ENCODE results near the gene ZNF384. TPM values are rescaled to one million over a fixed set of nuclear protein-coding genes. Genes with fewer than 3 reads are reported as not detected.
A peak's percentile ranks its signal among the peaks of the same experiment; 100 is the strongest.

The ZNF384 gene
- total RNA-seq, 3 donors from 2014 or later, result 59.7 to 70.2 (median 63.3) TPM

DNA sequence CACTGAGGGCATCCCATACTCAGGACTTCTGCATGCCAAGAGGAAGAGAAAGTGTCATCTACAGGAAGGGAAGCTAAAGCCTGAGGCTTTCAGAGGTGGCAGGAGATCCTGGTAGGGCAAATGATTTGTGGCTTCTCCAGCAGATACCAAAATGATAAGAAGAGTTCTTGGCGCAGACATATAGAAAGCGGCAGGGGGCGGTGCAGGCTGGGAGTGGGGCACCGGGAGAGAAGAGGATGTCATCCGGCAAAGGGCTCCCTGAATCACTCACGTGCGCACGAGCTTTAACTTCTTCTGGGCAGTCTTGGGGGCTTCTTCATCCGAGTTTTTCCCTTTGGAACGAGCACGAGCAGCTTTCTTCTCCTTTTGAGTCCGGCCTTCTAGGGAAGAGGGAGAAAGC is 36.8 kb downstream of the ZNF384 start:
- ATAC-seq, result no peak
- H3K36me3 Mint-ChIP-seq (ENCODE audit: insufficient read depth), result peaks cover 34% of the 10 kb centered on the region
- H3K4me3 Mint-ChIP-seq, result no peak overlapping the region
- no peaks in the 10 kb centered on the region for H3K27me3 Mint-ChIP-seq (ENCODE audit: low read depth)
- H3K9me3 Mint-ChIP-seq, result no peaks in the 10 kb centered on the region
- DNase-seq, result no peak
- H3K4me1 Mint-ChIP-seq (ENCODE audit: low read depth), result peaks cover 2% of the 10 kb centered on the region

DNA sequence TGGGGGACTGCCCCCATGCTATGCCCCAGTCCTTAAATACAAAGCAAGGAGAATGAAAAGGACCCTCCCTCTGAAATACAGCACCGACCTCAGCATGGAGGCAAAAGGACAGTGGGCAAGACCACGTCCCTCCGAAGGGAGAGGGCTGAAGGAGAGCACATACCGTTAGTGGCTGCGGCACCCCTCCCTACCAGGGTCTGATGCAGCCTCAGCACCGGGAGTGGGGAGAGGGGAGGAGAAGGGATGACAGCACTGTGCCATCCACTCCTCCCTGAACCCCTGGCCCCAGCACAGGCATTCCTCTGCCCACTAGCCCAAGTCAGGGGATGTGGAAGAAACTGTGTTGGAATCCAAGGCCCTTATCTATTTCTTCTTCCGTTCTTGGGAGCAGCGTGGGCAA is 38.3 kb downstream of the ZNF384 start:
- Mint-ChIP-seq H3K9me3 (no peaks in the 10 kb centered on the region), H3K4me3 (no peak overlapping the region), H3K36me3 (ENCODE audit: insufficient read depth) (peaks cover 33% of the 10 kb centered on the region), H3K27me3 (ENCODE audit: low read depth) (no peaks in the 10 kb centered on the region), H3K4me1 (ENCODE audit: low read depth) (peaks cover 7% of the 10 kb centered on the region)
- DNase-seq (no peak), ATAC-seq (no peak)

DNA sequence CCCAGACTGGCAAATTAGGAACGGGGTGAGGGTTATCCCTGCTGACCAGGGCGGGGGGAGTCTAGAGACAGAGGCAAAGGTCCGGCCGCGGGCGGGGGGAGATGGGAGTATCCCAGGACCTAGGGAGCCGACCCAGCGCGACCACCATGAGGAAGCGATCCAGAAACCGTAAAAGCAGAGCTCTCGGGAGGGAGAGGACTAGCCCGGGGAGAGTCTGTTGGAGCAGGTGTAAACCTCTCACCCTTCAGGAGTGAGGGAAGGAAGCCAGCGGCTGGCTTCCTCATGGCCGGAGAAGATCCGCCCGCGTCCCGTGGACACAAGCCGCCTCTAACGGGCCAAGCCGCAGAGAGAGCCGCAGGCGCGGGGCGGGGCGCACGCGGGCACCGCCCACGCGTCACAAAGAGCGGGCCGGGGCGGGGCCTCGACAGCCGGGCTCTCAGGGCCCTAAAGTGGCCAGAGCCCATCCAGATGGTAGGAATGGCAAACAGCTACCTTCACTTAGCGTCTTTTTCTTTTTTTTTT is 42.0 kb downstream of the ZNF384 start, which contains the start of gene ACRBP:
Gene ACRBP, minus strand, starts transcription at position 350 of the 522 bp plus-strand sequence. Its CDS starts 66 bp downstream, at position 284.
- Mint-ChIP-seq H3K4me1 (ENCODE audit: low read depth) (peaks cover 14% of the 10 kb centered on the region), H3K4me3 (peak within 1 kb of the TSS; percentile 65), H3K36me3 (ENCODE audit: insufficient read depth) (peaks cover 25% of the 10 kb centered on the region), H3K27me3 (ENCODE audit: low read depth) (no peaks in the 10 kb centered on the region), H3K9me3 (peaks cover 18% of the 10 kb centered on the region)
- ATAC-seq, result peak; percentile 85 to 89
- DNase-seq, result peak; percentile 11

DNA sequence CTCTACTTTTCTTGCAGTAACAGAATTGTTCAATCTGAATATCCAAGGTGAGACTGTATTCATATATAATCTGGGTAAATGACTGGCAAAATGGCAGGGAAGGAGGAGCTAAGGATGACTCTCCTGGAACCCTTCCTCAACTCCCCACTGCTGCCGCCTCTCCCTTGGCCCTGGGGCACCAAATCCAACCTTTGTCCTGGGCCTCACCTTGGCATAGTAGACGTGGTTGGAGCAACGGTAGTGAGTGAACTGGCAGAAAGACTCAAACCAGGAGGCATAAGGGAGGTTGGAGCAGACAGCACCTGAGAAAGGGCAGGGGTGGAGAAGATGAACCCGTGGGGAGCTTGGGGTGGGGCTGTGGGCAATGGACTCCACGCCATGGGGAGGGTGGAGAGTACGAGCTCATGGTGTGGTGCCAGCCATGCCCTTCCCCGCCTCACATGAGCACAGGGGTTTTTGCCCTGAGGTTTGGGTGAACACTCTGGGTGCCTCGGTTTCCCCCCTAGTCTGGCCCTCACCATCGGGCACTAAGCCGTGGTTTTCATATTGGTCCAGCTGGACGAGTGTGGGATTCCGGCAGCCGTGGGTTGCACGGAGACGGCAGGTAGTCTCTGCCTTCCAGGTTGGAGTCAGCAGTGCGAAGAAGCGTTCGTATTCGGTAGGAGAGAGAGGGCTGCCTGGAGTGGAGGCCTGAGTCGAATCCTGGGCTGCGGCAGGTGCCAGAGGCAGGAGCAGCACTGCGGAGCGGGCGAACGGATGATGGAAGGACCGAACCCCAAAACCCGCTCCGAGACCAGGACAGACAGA is 42.7 kb downstream of the ZNF384 start:
- Mint-ChIP-seq H3K36me3 (ENCODE audit: insufficient read depth) (peaks cover 22% of the 10 kb centered on the region), H3K4me1 (ENCODE audit: low read depth) (peaks cover 14% of the 10 kb centered on the region), H3K9me3 (peaks cover 18% of the 10 kb centered on the region), H3K27me3 (ENCODE audit: low read depth) (no peaks in the 10 kb centered on the region), H3K4me3 (peak overlapping the region; percentile 65)
- DNase-seq (no peak), ATAC-seq (no peak)

DNA sequence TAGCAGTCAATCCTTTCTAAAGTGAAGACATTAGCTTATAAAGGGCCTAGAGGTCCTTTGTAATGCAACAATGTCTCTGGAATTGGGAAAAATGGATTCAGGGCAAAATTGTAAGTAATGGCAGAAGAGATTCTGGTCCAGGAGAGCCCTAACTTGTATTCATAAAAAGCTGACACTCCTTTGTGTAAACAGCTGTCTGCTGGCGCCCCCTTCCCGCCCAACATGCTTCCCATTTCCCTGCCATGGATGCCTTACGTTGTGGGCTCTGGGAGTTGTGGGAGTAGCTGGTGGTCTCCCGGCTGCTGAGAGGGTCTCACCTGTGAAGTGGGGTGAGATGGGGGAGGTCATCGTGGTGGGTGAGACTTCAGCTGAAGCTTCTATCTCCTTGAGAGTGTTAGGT is 44.3 kb downstream of the ZNF384 start:
- Mint-ChIP-seq H3K4me1 (ENCODE audit: low read depth) (peaks cover 14% of the 10 kb centered on the region), H3K9me3 (peaks cover 18% of the 10 kb centered on the region), H3K27me3 (ENCODE audit: low read depth) (no peaks in the 10 kb centered on the region), H3K4me3 (no peak overlapping the region), H3K36me3 (ENCODE audit: insufficient read depth) (peaks cover 15% of the 10 kb centered on the region)
- DNase-seq (no peak), ATAC-seq (no peak)

DNA sequence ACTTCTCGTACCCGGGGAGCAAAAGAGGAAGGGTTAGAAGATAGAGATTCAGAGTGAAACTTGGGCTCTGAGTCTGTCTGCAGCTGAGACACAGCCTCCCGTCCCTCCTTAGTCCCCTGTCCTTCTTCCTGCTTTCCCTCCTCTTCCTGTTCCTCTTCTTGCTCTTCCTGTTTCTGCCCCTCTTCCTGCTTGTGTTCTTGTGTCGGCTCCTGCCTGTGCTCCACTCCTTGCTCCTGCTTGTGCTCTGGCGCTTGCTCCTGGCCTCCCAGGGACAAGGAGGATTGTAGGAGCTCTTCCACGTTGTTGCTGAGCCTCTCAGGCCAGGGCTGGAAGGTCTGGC is 44.9 kb downstream of the ZNF384 start:
- ATAC-seq, result no peak
- Mint-ChIP-seq H3K4me3 (no peak overlapping the region), H3K4me1 (ENCODE audit: low read depth) (peaks cover 14% of the 10 kb centered on the region), H3K36me3 (ENCODE audit: insufficient read depth) (peaks cover 15% of the 10 kb centered on the region), H3K27me3 (ENCODE audit: low read depth) (no peaks in the 10 kb centered on the region), H3K9me3 (peaks cover 18% of the 10 kb centered on the region)
- DNase-seq, result no peak

DNA sequence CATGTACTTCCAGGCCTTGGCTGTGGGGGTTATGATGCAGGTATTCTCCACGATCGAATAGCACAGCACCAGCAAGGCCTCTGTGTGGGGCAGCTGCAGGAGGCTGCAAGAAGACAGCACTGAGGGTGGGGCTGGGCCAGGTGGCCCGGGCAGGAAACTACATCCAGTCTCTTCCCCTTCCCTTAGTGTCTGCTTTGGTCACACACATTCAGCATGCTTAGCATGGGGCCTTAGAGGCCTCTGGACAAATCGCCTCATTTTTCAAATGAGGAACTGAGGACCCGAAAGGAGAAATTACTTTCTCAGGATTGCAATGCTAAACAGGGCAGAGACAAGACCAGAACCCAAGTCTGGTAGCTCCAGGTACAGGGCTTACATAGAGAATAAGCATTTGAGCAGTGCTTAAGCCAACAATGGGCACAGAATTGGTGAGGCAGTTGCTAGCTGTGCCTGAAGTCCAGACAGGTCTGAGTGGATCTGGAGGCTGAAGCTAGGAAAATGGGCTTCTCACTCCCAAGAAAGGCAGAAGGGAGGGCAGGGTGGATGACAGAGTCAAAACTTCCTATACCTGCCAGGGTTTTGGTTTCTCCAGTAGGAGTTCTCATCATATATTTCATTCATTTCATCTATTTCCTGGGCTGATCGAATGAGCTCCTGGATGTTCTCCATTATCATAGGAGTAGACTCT is 45.5 kb downstream of the ZNF384 start:
- no peak for ATAC-seq

DNA sequence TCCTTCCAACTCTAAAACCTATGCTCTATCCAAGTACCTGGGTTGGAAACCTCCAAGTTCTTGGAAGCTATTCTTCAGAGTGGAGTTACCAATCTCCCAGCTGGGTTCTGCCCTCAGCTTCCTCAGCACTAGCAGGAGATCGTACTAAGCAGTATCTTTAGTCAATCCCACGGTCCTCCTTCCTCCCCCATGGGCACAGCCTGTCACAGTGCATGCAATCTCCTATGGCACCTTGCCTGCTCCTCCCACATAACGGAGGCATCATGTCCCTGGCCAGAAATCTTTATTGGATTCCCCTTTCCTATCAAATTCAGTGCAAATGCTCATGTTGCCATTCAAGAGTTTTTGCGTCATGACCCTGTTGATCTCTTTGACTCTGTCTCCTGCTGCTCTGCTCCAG is 48.0 kb downstream of the ZNF384 start:
- Mint-ChIP-seq H3K36me3 (ENCODE audit: insufficient read depth) (peaks cover 8% of the 10 kb centered on the region), H3K27me3 (ENCODE audit: low read depth) (no peaks in the 10 kb centered on the region), H3K9me3 (peaks cover 18% of the 10 kb centered on the region), H3K4me3 (no peak overlapping the region), H3K4me1 (ENCODE audit: low read depth) (peaks cover 19% of the 10 kb centered on the region)
- ATAC-seq, result no peak
- DNase-seq, result no peak

More for the DNA sequence above, 45.5 kb downstream of the ZNF384 start:
- DNase-seq, result no peak
- Mint-ChIP-seq H3K4me1 (ENCODE audit: low read depth) (peaks cover 14% of the 10 kb centered on the region), H3K4me3 (no peak overlapping the region), H3K27me3 (ENCODE audit: low read depth) (no peaks in the 10 kb centered on the region), H3K36me3 (ENCODE audit: insufficient read depth) (peaks cover 15% of the 10 kb centered on the region), H3K9me3 (peaks cover 18% of the 10 kb centered on the region)

DNA sequence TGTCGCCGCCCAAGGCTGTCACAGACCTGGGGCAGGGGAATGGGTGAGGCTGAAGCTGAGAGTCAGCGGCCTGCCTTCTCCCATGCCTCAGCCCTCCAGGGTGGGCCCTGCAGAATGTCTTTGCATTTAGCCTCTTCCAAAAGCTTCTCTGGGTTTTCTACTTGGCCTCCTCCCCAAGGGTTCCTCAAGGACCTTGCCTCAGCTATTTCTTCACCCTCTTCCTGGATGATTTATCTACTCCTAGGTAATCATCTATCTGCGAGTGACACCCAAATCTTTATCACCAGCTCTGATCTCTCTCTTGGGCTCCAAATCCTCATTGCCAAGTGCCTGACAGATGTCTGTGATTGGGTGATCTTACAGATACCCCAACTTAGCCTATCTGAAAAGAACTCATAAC is 48.7 kb downstream of the ZNF384 start:
- Mint-ChIP-seq H3K4me1 (ENCODE audit: low read depth) (peaks cover 25% of the 10 kb centered on the region), H3K27me3 (ENCODE audit: low read depth) (no peaks in the 10 kb centered on the region), H3K36me3 (ENCODE audit: insufficient read depth) (peaks cover 8% of the 10 kb centered on the region), H3K4me3 (no peak overlapping the region), H3K9me3 (peaks cover 18% of the 10 kb centered on the region)
- DNase-seq (no peak), ATAC-seq (no peak)

DNA sequence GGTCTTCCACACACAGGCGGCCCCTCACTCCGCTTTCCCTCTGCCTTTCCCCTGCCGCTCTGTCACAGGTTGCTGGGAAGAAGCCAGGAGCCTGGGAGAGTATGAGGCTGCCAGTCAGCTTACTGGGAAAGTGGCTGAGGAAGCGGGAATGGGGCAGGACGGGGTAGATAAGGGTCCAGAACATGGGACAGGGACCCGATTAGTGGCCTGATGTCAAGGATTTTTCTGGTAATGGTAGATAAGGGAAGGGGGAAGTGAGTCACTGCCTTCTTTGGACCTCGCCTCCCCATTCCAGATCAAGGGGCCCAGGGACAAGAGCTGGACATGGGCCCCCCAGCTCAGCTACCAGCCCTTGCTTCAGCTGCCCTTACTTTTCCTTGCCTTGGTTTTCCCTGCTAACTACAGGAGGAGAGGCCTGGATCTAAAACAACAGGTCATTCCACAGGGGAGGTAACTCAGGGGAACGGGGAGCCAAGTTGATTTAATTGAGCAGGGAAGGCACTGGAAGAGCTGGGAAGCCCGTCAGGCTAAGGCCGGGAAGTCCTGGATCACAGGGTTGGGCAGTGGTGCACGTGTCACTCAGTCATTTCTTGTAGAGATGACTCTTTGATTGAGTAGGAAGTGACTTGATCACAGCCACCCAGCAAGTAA is 49.9 kb downstream of the ZNF384 start:
- no peak overlapping the region for H3K4me3 Mint-ChIP-seq
- H3K4me1 Mint-ChIP-seq (ENCODE audit: low read depth), result peaks cover 32% of the 10 kb centered on the region
- ATAC-seq, result no peak
- H3K27me3 Mint-ChIP-seq (ENCODE audit: low read depth), result no peaks in the 10 kb centered on the region
- H3K9me3 Mint-ChIP-seq, result peaks cover 11% of the 10 kb centered on the region
- DNase-seq, result no peak
- peaks cover 3% of the 10 kb centered on the region for H3K36me3 Mint-ChIP-seq (ENCODE audit: insufficient read depth)

DNA sequence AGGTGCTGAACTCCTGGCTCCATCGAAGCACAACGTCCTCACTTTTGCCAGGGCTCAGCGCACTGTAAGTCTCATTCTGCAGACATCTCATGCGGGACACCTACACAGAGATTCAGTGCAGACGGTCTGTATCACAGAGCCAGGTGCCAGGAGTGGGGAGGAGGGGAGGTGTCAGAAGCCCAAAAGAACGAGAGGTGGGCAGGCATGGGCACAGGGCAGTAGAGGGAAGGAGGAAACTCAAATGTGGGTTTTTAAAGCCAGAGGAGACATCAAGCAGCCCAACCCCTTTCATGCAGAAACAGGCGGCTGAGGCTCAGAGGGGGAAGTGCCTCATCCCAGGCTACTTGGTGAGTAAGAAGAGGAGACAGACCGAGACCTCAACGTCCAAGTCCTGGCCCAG is 50.9 kb downstream of the ZNF384 start:
- Mint-ChIP-seq H3K36me3 (ENCODE audit: insufficient read depth) (peaks cover 2% of the 10 kb centered on the region), H3K4me1 (ENCODE audit: low read depth) (peaks cover 32% of the 10 kb centered on the region), H3K4me3 (no peak overlapping the region), H3K27me3 (ENCODE audit: low read depth) (no peaks in the 10 kb centered on the region), H3K9me3 (peaks cover 4% of the 10 kb centered on the region)
- DNase-seq (no peak), ATAC-seq (no peak)

DNA sequence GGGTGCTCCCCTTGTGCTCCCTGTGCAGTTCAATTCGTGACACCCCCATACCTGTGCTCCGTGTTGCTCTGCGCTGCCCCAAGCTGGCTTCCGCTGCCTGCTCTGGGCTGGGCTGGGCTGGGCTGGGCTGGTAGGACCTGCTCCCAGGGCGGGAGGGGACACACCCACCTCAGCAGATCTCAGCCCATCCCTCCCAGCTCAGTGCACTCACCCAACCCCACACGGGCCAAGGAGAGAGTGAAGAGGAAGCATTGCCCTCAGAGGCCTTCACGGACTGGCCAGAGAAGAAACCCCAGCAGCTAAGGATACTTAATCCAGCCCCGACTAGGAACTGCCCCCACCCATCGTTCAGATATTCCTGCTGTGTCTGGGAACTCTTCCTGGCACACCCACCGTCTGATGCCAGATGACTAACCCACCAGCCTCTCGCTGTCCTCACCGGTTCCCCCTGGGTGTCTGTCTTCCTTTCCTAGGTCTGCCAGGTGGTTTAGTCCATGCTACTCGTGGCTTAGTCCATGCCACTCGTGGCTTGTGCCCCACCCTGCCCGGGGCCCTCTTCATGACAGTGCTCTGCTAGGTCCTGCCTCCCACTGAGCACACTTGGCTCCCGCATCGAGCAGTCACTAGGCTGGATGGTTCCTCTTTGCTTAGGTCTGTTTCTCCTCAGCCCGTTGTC is 53.2 kb downstream of the ZNF384 start, which contains the start of gene LPAR5:
Gene LPAR5, minus strand, starts transcription at position 104 of the 676 bp plus-strand sequence. CDS start 14,711 bp downstream, outside the sequence.
- Mint-ChIP-seq H3K27me3 (ENCODE audit: low read depth) (no peaks in the 10 kb centered on the region), H3K36me3 (ENCODE audit: insufficient read depth) (no peaks in the 10 kb centered on the region), H3K4me3 (peak within 1 kb of the TSS; percentile 71), H3K9me3 (no peaks in the 10 kb centered on the region), H3K4me1 (ENCODE audit: low read depth) (peaks cover 55% of the 10 kb centered on the region)
- DNase-seq (no peak), ATAC-seq (peak; percentile 44 to 48)

DNA sequence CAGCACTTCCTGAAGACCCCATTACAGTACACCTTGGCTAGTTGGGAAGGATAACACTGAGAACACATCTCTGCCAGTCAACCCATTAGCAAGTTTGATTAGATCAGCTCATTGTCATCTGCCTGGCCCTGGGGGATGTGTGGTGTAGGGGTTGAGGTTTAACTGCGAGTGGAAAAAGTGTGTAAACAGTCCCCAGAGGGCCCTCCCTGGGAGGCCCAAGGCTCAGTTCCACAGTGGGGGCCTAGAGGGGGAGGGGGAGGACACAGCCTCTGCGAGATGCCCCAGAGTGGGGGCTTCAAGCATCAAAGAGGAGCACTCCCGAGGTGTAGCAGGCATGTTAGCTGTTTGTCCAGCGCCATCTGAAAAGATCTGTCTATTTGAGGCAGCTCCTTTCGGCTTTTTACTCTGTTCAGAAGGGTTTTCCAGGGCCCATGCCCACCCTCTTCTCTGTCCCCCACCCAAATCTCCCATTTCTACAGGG is 53.8 kb downstream of the ZNF384 start:
- Mint-ChIP-seq H3K4me1 (ENCODE audit: low read depth) (peaks cover 61% of the 10 kb centered on the region), H3K4me3 (peak overlapping the region; percentile 71), H3K9me3 (no peaks in the 10 kb centered on the region), H3K27me3 (ENCODE audit: low read depth) (no peaks in the 10 kb centered on the region), H3K36me3 (ENCODE audit: insufficient read depth) (no peaks in the 10 kb centered on the region)
- DNase-seq (peak; percentile 43), ATAC-seq (peak; percentile 74 to 77)

Measured in activated T-cell treated with anti-CD3 and anti-CD28 coated beads, Interleukin-2, amount 50 U/mL, for 4 hours (primary cell).